H9 (cell line): ENCODE results near the gene CLIP3. TPM values are rescaled to one million over a fixed set of nuclear protein-coding genes. Genes with fewer than 3 reads are reported as not detected.

ENCODE experiments used
- DNase-seq: peaks from one replicate; pipeline ENCODE4 v3.0.0-alpha.2; 2017
- H2AFZ ChIP-seq: one replicate; pipeline ENCODE4 v1.6.1; 2013; ENCODE audit warnings: mild to moderate bottlenecking, low read length, control low read depth, moderate library complexity
- H2AK5ac ChIP-seq: 2 replicates; pipeline ENCODE4 v1.6.1; 2013; ENCODE audit warnings: low read length, control low read depth, mixed read lengths; ENCODE audit not compliant: insufficient read length
- H2BK120ac ChIP-seq: one replicate; pipeline ENCODE4 v1.6.1; 2013; ENCODE audit warnings: low read depth, mild to moderate bottlenecking, low read length, control low read depth, inconsistent platforms; ENCODE audit not compliant: poor library complexity, severe bottlenecking
- H2BK12ac ChIP-seq: 2 replicates; pipeline ENCODE4 v1.6.1; 2013; ENCODE audit warnings: low read length, control low read depth, mixed read lengths, low read depth; ENCODE audit not compliant: insufficient read length
- H2BK15ac ChIP-seq: 2 replicates; pipeline ENCODE4 v1.6.1; 2013; ENCODE audit warnings: low read depth, low read length, control low read depth
- H2BK20ac ChIP-seq: one replicate; pipeline ENCODE4 v1.6.1; 2013; ENCODE audit warnings: low read depth, mild to moderate bottlenecking, low read length, control low read depth, inconsistent platforms; ENCODE audit not compliant: poor library complexity, severe bottlenecking
- H2BK5ac ChIP-seq: 2 replicates; pipeline ENCODE4 v1.6.1; 2013; ENCODE audit warnings: low read length, control low read depth, mixed read lengths; ENCODE audit not compliant: insufficient read length
- H3K14ac ChIP-seq: 2 replicates; pipeline ENCODE4 v1.6.1; 2013; ENCODE audit warnings: low read length, control low read depth; ENCODE audit not compliant: insufficient read depth
- H3K18ac ChIP-seq: 2 replicates; pipeline ENCODE4 v1.6.1; 2013; ENCODE audit warnings: low read depth, mild to moderate bottlenecking, mixed read lengths, low read length, control low read depth; ENCODE audit not compliant: insufficient read length
- H3K23ac ChIP-seq: 2 replicates; pipeline ENCODE4 v1.6.1; 2013; ENCODE audit warnings: low read length, control low read depth, mixed read lengths, low read depth; ENCODE audit not compliant: insufficient read length
- H3K23me2 ChIP-seq: 2 replicates; pipeline ENCODE4 v1.6.1; 2013; ENCODE audit warnings: low read depth, mild to moderate bottlenecking, mixed read lengths, low read length, control low read depth; ENCODE audit not compliant: insufficient read length, poor library complexity, severe bottlenecking
- H3K27ac ChIP-seq: 2 replicates; pipeline ENCODE4 v1.5.1; 2013; ENCODE audit warnings: low read length, control low read depth, mixed read lengths, low read depth; ENCODE audit not compliant: insufficient read length
- H3K27me3 ChIP-seq: 2 replicates; pipeline ENCODE4 v1.6.1; 2013; ENCODE audit warnings: low read length, control low read depth, inconsistent platforms; ENCODE audit not compliant: insufficient read depth
- H3K4ac ChIP-seq: 2 replicates; pipeline ENCODE4 v1.6.1; 2013; ENCODE audit warnings: low read depth, mild to moderate bottlenecking, control low read depth, inconsistent platforms, low read length, moderate library complexity
- H3K4me1 ChIP-seq: 2 replicates; pipeline ENCODE4 v1.6.1; 2013; ENCODE audit warnings: low read length, control low read depth, inconsistent platforms; ENCODE audit not compliant: insufficient read depth
- H3K4me2 ChIP-seq: 2 replicates; pipeline ENCODE4 v1.6.1; 2013; ENCODE audit warnings: low read length, control low read depth, mixed read lengths; ENCODE audit not compliant: insufficient read length, insufficient read depth
- H3K56ac ChIP-seq: 2 replicates; pipeline ENCODE4 v1.6.1; 2013; ENCODE audit warnings: low read depth, mild to moderate bottlenecking, mixed read lengths, low read length, control low read depth; ENCODE audit not compliant: insufficient read length
- H3K79me1 ChIP-seq: 2 replicates; pipeline ENCODE4 v1.6.1; 2013; ENCODE audit warnings: low read depth, mild to moderate bottlenecking, moderate library complexity, low read length, control low read depth, inconsistent platforms; ENCODE audit not compliant: insufficient read depth, poor library complexity, severe bottlenecking
- H3K79me2 ChIP-seq: 2 replicates; pipeline ENCODE4 v1.6.1; 2013; ENCODE audit warnings: low read length, control low read depth, inconsistent platforms; ENCODE audit not compliant: insufficient read depth
- H3K9ac ChIP-seq: 2 replicates; pipeline ENCODE4 v1.6.1; 2013; ENCODE audit warnings: low read length, control low read depth, mixed read lengths; ENCODE audit not compliant: insufficient read length; ENCODE audit errors: extremely low read depth
- H3K9me3 ChIP-seq: one replicate; pipeline ENCODE4 v1.6.1; 2013; ENCODE audit warnings: low read depth, low read length, inconsistent platforms; ENCODE audit not compliant: control insufficient read depth
- H3T11ph ChIP-seq: one replicate; pipeline ENCODE4 v1.6.1; 2013; ENCODE audit warnings: mild to moderate bottlenecking, low read length, control low read depth, inconsistent platforms
- H4K20me1 ChIP-seq: one replicate; pipeline ENCODE4 v1.6.1; 2013; ENCODE audit not compliant: control insufficient read depth, insufficient read length, insufficient read depth
- H4K5ac ChIP-seq: 2 replicates; pipeline ENCODE4 v1.6.1; 2013; ENCODE audit warnings: low read depth, mild to moderate bottlenecking, mixed read lengths, low read length, control low read depth; ENCODE audit not compliant: insufficient read length
- H4K8ac ChIP-seq: replicated peaks from 2 replicates; pipeline ENCODE4 v1.6.1; 2013; ENCODE audit warnings: low read length, control low read depth, mixed read lengths, low read depth; ENCODE audit not compliant: insufficient read length
- H4K91ac ChIP-seq: 2 replicates; pipeline ENCODE4 v1.6.1; 2013; ENCODE audit warnings: low read depth, mild to moderate bottlenecking, moderate library complexity, mixed read lengths, low read length, control low read depth; ENCODE audit not compliant: insufficient read length
- H3K27ac Mint-ChIP-seq, 3 experiments: 2 replicates in 2 of 3; 3 replicates in 1 of 3; pipeline ENCODE4 v1.8.0; 2020 to 2021; ENCODE audit warnings: mixed read lengths in 3 of 3, mild to moderate bottlenecking in 1 of 3, moderate library complexity in 1 of 3
- H3K27me3 Mint-ChIP-seq: 2 replicates; pipeline ENCODE4 v1.8.0; 2021; ENCODE audit warnings: low read depth, mild to moderate bottlenecking, moderate library complexity, mixed read lengths
- H3K36me3 Mint-ChIP-seq, 3 experiments: 2 replicates in 2 of 3; 3 replicates in 1 of 3; pipeline ENCODE4 v1.8.0; 2020 to 2021; ENCODE audit warnings: low read depth in 3 of 3, mixed read lengths in 3 of 3; ENCODE audit not compliant: insufficient read depth in 1 of 3
- H3K4me1 Mint-ChIP-seq, 2 experiments: 2 replicates each; pipeline ENCODE4 v1.8.0; 2020; ENCODE audit warnings: mixed read lengths in 2 of 2
- H3K4me3 Mint-ChIP-seq, 2 experiments: 2 replicates in 1 of 2; 3 replicates in 1 of 2; pipeline ENCODE4 v1.8.0; 2020 to 2021; ENCODE audit warnings: mild to moderate bottlenecking in 2 of 2, mixed read lengths in 2 of 2, moderate library complexity in 1 of 2
- H3K9me3 Mint-ChIP-seq, 2 experiments: 2 replicates in 1 of 2; 3 replicates in 1 of 2; pipeline ENCODE4 v1.8.0; 2020; ENCODE audit warnings: mild to moderate bottlenecking in 2 of 2, mixed read lengths in 2 of 2, moderate library complexity in 1 of 2
- CTCF ChIP-seq: fragments of 200-600 bp; sonication (generic); conservative IDR thresholded peaks from 3 replicates; pipeline ENCODE4 v1.8.0; 2021; ENCODE audit warnings: antibody characterized with exemption, mild to moderate bottlenecking
- WGBS: extraction: QIAGEN DNeasy Blood & Tissue Kit; methylation state at CpG from one replicate; pipeline ENCODE4 v1.1.7; 2013; ENCODE audit warnings: missing lambda C conversion rate, low lambda C conversion rate, mixed read lengths; ENCODE audit not compliant: insufficient read length; ENCODE audit errors: extremely low coverage; 5-methylcytosine and 5-hydroxymethylcytosine counted together
- total RNA-seq: library from RNA; stranded (reverse); gene quantifications from 2 replicates; pipeline ENCODE4 v1.2.1, GENCODE V29; 2021

Gene CLIP3
- total RNA-seq, 1 experiment from 2014 or later: 19.7 TPM

- Histone ChIP-seq H2BK120ac (no peak overlapping the region), H3K79me2 (no peaks in the 10 kb centered on the region), H4K91ac (no peak overlapping the region), H3K56ac (no peak overlapping the region), H3K9ac (no peak overlapping the region), H2BK15ac (no peak overlapping the region), H4K5ac (no peak overlapping the region), H3K27ac (no peak overlapping the region), H3K18ac (no peak overlapping the region), H3K23me2 (no peaks in the 10 kb centered on the region), H2AK5ac (no peak overlapping the region), H3K14ac (no peak overlapping the region), H4K20me1 (no peaks in the 10 kb centered on the region), H3K27me3 (no peaks in the 10 kb centered on the region), H3T11ph (no peak overlapping the region), H3K9me3 (no peaks in the 10 kb centered on the region), H3K4ac (no peak overlapping the region), H3K4me1 (peaks cover 2% of the 10 kb centered on the region; the same call in 1 of the 2 replicates), H2AFZ (no peak overlapping the region), H4K8ac (no peak overlapping the region), H2BK5ac (no peak overlapping the region), H2BK20ac (no peak overlapping the region), H3K4me2 (no peak overlapping the region), H3K79me1 (no peaks in the 10 kb centered on the region), H2BK12ac (no peak overlapping the region), H3K23ac (no peak overlapping the region)
- H3K27me3 Mint-ChIP-seq: no peaks in the 10 kb centered on the region; the same call in 1 of the 2 replicates
- TF ChIP-seq CTCF: no peak
- peaks cover 3 to 6% (median 4%) of the 10 kb centered on the region in 3 experiments; a peak in 3 of 7 replicates for H3K36me3 Mint-ChIP-seq
- no peak for DNase-seq
- H3K27ac Mint-ChIP-seq: peak overlapping the region in 1 of 3 experiments; percentile 46; a peak in 1 of 7 replicates
- WGBS: no CpG with 5 or more reads among the region's 5 CpGs
- peaks cover 11 to 24% of the 10 kb centered on the region in 2 experiments for H3K4me1 Mint-ChIP-seq
- no peak overlapping the region for H3K4me3 Mint-ChIP-seq
- H3K9me3 Mint-ChIP-seq: no peaks in the 10 kb centered on the region
These were observed 13.9 kb upstream of the CLIP3 start for GRCh38 chr19:36046443-36047050.
